Measurements from ENCODE around the gene PAM. TPM values are rescaled to one million over a fixed set of nuclear protein-coding genes. Genes with fewer than 3 reads are reported as not detected.

PAM gene
- polyA plus RNA-seq, 1 donor from 2014 or later, result 363 TPM

DNA sequence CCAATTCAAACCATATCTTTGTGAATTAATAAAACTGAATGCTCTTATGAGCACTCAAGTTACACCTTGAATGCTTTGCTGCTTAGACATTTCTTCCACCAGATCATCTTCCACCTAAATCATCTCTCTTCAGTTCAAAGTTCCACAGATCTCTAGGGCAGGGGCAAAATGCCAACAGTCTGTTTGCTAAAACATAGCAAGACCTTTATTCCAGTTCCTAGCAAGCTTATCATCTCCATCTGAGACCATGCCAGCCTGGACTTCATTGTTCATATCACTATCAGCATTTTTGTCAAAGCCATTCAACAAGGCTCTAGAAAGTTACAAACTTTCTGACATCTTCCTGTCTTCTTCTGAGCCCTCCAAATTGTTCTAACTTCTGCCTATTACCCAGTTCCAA is 245.0 kb downstream of the PAM start:
- H3K9me3 ChIP-seq (ENCODE audit: low read length), result no peaks in the 10 kb centered on the region
- no peak overlapping the region for H3K4me3 ChIP-seq (ENCODE audit: low read length)
- H4K20me1 ChIP-seq (ENCODE audit: insufficient read depth), result no peaks in the 10 kb centered on the region
- H3K9ac ChIP-seq (ENCODE audit: low read length), result no peak overlapping the region
- H3K4me2 ChIP-seq (ENCODE audit: low read length), result no peak overlapping the region
- H3K27ac ChIP-seq (ENCODE audit: low read length), result no peak overlapping the region
- no peak for TF ChIP-seq CTCF (IDR thresholded peaks at IDR 0.05; ENCODE audit: poor library complexity, severe bottlenecking)
- no peaks in the 10 kb centered on the region for H3F3A ChIP-seq (ENCODE audit: insufficient read depth, low read length, poor library complexity, severe bottlenecking)
- H3K79me2 ChIP-seq (replicated peaks; ENCODE audit: insufficient read depth, low read length), result no peaks in the 10 kb centered on the region
- H3K36me3 ChIP-seq (ENCODE audit: insufficient read depth, low read length), result peaks cover 10% of the 10 kb centered on the region
- H2AFZ ChIP-seq (ENCODE audit: low read depth, low read length), result no peak overlapping the region
- H3K27me3 ChIP-seq (ENCODE audit: insufficient read depth, low read depth, low read length), result no peaks in the 10 kb centered on the region
- no peaks in the 10 kb centered on the region for H3K9me2 ChIP-seq (ENCODE audit: insufficient read depth, low read length)

- H3K36me3 ChIP-seq (ENCODE audit: insufficient read depth, low read length), result peaks cover 22% of the 10 kb centered on the region
- H2AFZ ChIP-seq (ENCODE audit: low read depth, low read length), result no peak overlapping the region
- no peak overlapping the region for H3K4me2 ChIP-seq (ENCODE audit: low read length)
- H3K9ac ChIP-seq (ENCODE audit: low read length), result no peak overlapping the region
- H3K9me3 ChIP-seq (ENCODE audit: low read length), result no peaks in the 10 kb centered on the region
- H3K27me3 ChIP-seq (ENCODE audit: insufficient read depth, low read depth, low read length), result no peaks in the 10 kb centered on the region
- no peaks in the 10 kb centered on the region for H4K20me1 ChIP-seq (ENCODE audit: insufficient read depth)
- no peak overlapping the region for H3K27ac ChIP-seq (ENCODE audit: low read length)
- H3F3A ChIP-seq (ENCODE audit: insufficient read depth, low read length, poor library complexity, severe bottlenecking), result no peaks in the 10 kb centered on the region
- H3K9me2 ChIP-seq (ENCODE audit: insufficient read depth, low read length), result no peaks in the 10 kb centered on the region
- no peaks in the 10 kb centered on the region for H3K79me2 ChIP-seq (replicated peaks; ENCODE audit: insufficient read depth, low read length)
- no peak overlapping the region for H3K4me3 ChIP-seq (ENCODE audit: low read length)
- TF ChIP-seq TAF1 (IDR thresholded peaks at IDR 0.05; ENCODE audit: low read depth) (no peak), MXI1 (conservative IDR thresholded peaks at IDR 0.05; ENCODE audit: poor library complexity, severe bottlenecking) (no peak)
Measured at GRCh38 chr5:103003872-103004271, 248.8 kb downstream of the PAM start.

GRCh38 chr5:103005276-103005675 is 250.2 kb downstream of the PAM start:
- Histone ChIP-seq H3K79me2 (replicated peaks; ENCODE audit: insufficient read depth, low read length) (no peaks in the 10 kb centered on the region), H4K20me1 (ENCODE audit: insufficient read depth) (no peaks in the 10 kb centered on the region), H3K4me3 (ENCODE audit: low read length) (no peak overlapping the region), H3K9me3 (ENCODE audit: low read length) (no peaks in the 10 kb centered on the region), H3K36me3 (ENCODE audit: insufficient read depth, low read length) (peaks cover 22% of the 10 kb centered on the region), H3K4me2 (ENCODE audit: low read length) (no peak overlapping the region), H3K27me3 (ENCODE audit: insufficient read depth, low read depth, low read length) (no peaks in the 10 kb centered on the region), H3K9me2 (ENCODE audit: insufficient read depth, low read length) (no peaks in the 10 kb centered on the region), H3K9ac (ENCODE audit: low read length) (no peak overlapping the region), H2AFZ (ENCODE audit: low read depth, low read length) (no peak overlapping the region), H3F3A (ENCODE audit: insufficient read depth, low read length, poor library complexity, severe bottlenecking) (no peaks in the 10 kb centered on the region), H3K27ac (ENCODE audit: low read length) (no peak overlapping the region)
- TF ChIP-seq EP300 (conservative IDR thresholded peaks at IDR 0.05; ENCODE audit: poor library complexity, severe bottlenecking), result no peak

GRCh38 chr5:103006921-103007320 is 251.8 kb downstream of the PAM start:
- Histone ChIP-seq H4K20me1 (ENCODE audit: insufficient read depth) (no peaks in the 10 kb centered on the region), H3K9ac (ENCODE audit: low read length) (no peak overlapping the region), H3K9me2 (ENCODE audit: insufficient read depth, low read length) (no peaks in the 10 kb centered on the region), H3K27ac (ENCODE audit: low read length) (no peak overlapping the region), H3K4me3 (ENCODE audit: low read length) (no peak overlapping the region), H2AFZ (ENCODE audit: low read depth, low read length) (no peak overlapping the region), H3K36me3 (ENCODE audit: insufficient read depth, low read length) (peaks cover 22% of the 10 kb centered on the region), H3F3A (ENCODE audit: insufficient read depth, low read length, poor library complexity, severe bottlenecking) (no peaks in the 10 kb centered on the region), H3K4me2 (ENCODE audit: low read length) (no peak overlapping the region), H3K27me3 (ENCODE audit: insufficient read depth, low read depth, low read length) (no peaks in the 10 kb centered on the region), H3K79me2 (replicated peaks; ENCODE audit: insufficient read depth, low read length) (no peaks in the 10 kb centered on the region), H3K9me3 (ENCODE audit: low read length) (no peaks in the 10 kb centered on the region)
- TF ChIP-seq SMC3 (conservative IDR thresholded peaks at IDR 0.05; ENCODE audit: poor library complexity) (no peak), EP300 (conservative IDR thresholded peaks at IDR 0.05; ENCODE audit: poor library complexity, severe bottlenecking) (no peak), CTCF (IDR thresholded peaks at IDR 0.05; ENCODE audit: poor library complexity, severe bottlenecking) (no peak), EZH2 (IDR thresholded peaks at IDR 0.05; ENCODE audit: borderline replicate concordance, insufficient read depth, low read length, poor library complexity, severe bottlenecking) (no peak), POLR2AphosphoS5 (IDR thresholded peaks at IDR 0.05) (no peak), MXI1 (conservative IDR thresholded peaks at IDR 0.05; ENCODE audit: poor library complexity, severe bottlenecking) (no peak), RAD21 (conservative IDR thresholded peaks at IDR 0.05) (no peak)

All from neural cell (in vitro differentiated cells).